Erythroblast (primary cell): ENCODE measurements around the gene TMBIM1.

Experiments used
- DNase-seq, 2 experiments: peaks; one replicate each; lab custom pipeline; 2025; lab: John Stamatoyannopoulos, UW
- GATA1 ChIP-seq: IDR thresholded peaks from 2 replicates; pipeline ENCODE4 v1.6.1; 2011; ENCODE audit warnings: low read depth, mild to moderate bottlenecking, control low read depth, low read length, moderate library complexity
- POLR2A ChIP-seq: IDR thresholded peaks from 2 replicates; pipeline ENCODE4 v1.6.1; 2011; ENCODE audit warnings: mild to moderate bottlenecking, low read length

TMBIM1 gene

GRCh38 chr2:218230882-218231281, 61.4 kb downstream of the TMBIM1 start:
- TF ChIP-seq POLR2A: no peak
- TF ChIP-seq GATA1: no peak
- DNase-seq: peak; percentile 48 to 59

- no peak for DNase-seq
- no peak for TF ChIP-seq GATA1
- no peak for TF ChIP-seq POLR2A
Measured at GRCh38 chr2:218229851-218230250, 62.5 kb downstream of the TMBIM1 start.

- no peak for TF ChIP-seq POLR2A
- TF ChIP-seq GATA1: no peak
- DNase-seq: no peak
Measured at GRCh38 chr2:218229239-218229638, 63.1 kb downstream of the TMBIM1 start.

- no peak for TF ChIP-seq GATA1
- no peak for TF ChIP-seq POLR2A
- DNase-seq: no peak
Measured at GRCh38 chr2:218228366-218229090, 63.8 kb downstream of the TMBIM1 start.

- TF ChIP-seq POLR2A: no peak
- TF ChIP-seq GATA1: no peak
- no peak for DNase-seq
Measured at GRCh38 chr2:218226903-218227302, 65.4 kb downstream of the TMBIM1 start.
